BJ (cell line): ENCODE results near the gene PYGO2. TPM values are rescaled to one million over a fixed set of nuclear protein-coding genes. Genes with fewer than 3 reads are reported as not detected.

ENCODE experiments used
- CTCF ChIA-PET: fragments of 350-600 bp; formaldehyde crosslinking; extraction: SDS; loops from one replicate; lab custom pipeline; 2021; ENCODE audit warnings: antibody characterized with exemption, inconsistent platforms; lab: Yijun Ruan, JAX
- POLR2A ChIA-PET: fragments of 300-600 bp; sonication (Branson Sonifier 250); formaldehyde crosslinking; extraction: SDS; loops from one replicate; lab custom pipeline; 2021; ENCODE audit warnings: antibody characterized with exemption; lab: Charles Lee
- DNase-seq: peaks from one replicate; pipeline ENCODE4 v3.0.0-alpha.2; 2011; ENCODE audit warnings: low read depth
- H3K27me3 ChIP-seq: 2 replicates; pipeline ENCODE4 v1.6.0; 2011; ENCODE audit warnings: low read length; ENCODE audit not compliant: control insufficient read depth, insufficient read depth
- H3K36me3 ChIP-seq: 2 replicates; pipeline ENCODE4 v1.5.1; 2011; ENCODE audit warnings: low read length; ENCODE audit not compliant: control insufficient read depth, insufficient read depth
- H3K4me3 ChIP-seq: 2 replicates; pipeline ENCODE4 v1.5.1; 2011; ENCODE audit warnings: low read depth, mild to moderate bottlenecking, control low read depth, low read length
- polyA plus RNA-seq: library from polyadenylated mRNA; depleted of rRNA; stranded (reverse); fragments of >200 nt; gene quantifications from 2 replicates; pipeline ENCODE4 v1.2.3, GENCODE V29; 2011
- TF ChIP-seq, protein P1 (sequence below): IDR thresholded peaks from 2 replicates; pipeline ENCODE4 v1.5.1; 2011; ENCODE audit warnings: low read depth, mild to moderate bottlenecking, control low read depth, inconsistent platforms, low read length, moderate library complexity; ENCODE audit not compliant: insufficient read depth

Gene PYGO2
- polyA plus RNA-seq, 1 experiment = 21.0 TPM

DNA sequence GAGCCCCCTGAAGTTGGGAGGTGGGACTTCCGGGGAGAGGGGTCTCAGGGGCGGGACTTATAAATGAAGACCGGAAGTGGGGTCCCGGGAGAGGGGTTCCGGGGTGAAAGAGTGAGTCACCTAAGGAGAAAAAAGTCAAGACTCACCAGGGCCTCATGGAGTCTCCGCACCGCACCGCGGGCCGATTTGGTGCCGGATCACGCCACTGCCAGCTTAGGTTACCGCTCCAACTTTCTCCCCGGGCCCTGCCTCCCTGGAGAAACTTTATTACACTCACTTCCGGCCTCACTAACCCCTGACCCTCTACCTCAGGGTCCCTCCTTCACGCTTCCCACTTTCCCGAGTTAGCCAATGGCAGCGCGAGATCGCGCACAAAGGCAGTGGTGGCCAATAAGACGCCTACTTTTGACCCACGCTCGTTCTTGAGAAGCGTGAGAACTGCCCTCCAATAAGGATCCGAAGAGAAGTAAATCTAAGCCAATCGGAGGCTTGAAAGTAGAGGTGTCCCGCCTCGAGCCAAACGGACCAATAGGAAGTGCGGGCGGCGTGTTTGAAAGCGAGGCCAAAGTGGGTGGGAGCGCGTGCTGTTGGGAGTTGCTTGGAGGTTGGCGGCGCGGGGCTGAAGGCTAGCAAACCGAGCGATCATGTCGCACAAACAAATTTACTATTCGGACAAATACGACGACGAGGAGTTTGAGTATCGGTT, 12.7 kb upstream of the PYGO2 start, which contains the start of gene CKS1B:
TSS of gene CKS1B (plus strand) at position 580 of the 706 bp plus-strand sequence. CDS start at position 645, 65 bp downstream.
- TF ChIP-seq, protein P1, sequence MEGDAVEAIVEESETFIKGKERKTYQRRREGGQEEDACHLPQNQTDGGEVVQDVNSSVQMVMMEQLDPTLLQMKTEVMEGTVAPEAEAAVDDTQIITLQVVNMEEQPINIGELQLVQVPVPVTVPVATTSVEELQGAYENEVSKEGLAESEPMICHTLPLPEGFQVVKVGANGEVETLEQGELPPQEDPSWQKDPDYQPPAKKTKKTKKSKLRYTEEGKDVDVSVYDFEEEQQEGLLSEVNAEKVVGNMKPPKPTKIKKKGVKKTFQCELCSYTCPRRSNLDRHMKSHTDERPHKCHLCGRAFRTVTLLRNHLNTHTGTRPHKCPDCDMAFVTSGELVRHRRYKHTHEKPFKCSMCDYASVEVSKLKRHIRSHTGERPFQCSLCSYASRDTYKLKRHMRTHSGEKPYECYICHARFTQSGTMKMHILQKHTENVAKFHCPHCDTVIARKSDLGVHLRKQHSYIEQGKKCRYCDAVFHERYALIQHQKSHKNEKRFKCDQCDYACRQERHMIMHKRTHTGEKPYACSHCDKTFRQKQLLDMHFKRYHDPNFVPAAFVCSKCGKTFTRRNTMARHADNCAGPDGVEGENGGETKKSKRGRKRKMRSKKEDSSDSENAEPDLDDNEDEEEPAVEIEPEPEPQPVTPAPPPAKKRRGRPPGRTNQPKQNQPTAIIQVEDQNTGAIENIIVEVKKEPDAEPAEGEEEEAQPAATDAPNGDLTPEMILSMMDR = no peak
- DNase-seq = peak; percentile 99
- Histone ChIP-seq H3K4me3 (peak within 1 kb of the TSS; percentile 70), H3K36me3 (no peaks in the 10 kb centered on the region), H3K27me3 (no peaks in the 10 kb centered on the region)
- CTCF ChIA-PET = interaction anchor here (0.8 to 3.1 kb wide), 4 partner anchors 9 to 198 kb away, joined by 3 to 17 read pairs (median 4); partner anchors contain the start of gene FLAD1
- POLR2A ChIA-PET = interaction anchor here (0.6 kb wide), 2 partner anchors 13 to 38 kb away, joined by 4 to 13 read pairs; no protein-coding TSS in a partner anchor

DNA sequence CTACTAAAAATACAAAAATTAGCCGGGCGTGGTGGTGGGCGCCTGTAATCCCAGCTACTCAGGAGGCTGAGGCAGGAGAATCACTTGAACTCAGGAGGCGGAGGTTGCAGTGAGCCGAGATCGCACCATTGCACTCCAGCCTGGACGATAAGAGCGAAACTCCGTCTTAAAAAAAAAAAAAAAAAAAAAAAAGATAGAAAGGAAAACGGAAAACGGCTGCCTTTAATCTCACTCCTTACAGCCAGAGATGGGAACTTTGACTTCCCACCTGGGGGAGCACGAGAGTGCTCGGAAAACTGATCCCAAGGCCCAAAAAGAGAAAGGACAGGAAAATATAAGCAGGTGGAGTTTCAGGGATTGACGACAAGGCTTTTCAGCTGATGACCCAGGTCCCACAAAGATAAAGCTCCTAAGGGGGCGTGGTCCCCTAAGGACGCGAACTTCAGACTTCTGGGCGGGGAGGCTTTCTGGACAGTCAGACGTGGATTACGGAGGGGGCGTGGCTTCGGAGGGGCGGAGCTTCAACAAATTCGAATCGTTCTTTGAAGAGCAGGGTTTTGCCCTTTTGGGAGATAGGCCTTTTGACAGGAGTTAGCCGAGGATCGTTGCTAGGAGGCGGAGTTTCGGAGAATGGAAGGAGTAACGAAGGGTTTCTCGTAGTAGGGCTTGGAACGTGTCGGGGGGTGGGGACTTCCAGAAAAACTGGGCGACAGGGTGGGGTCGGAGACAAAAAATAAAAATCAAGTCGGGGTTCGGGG, 11.9 kb upstream of the PYGO2 start:
- ChIA-PET CTCF (interaction anchor here (0.6 to 3.1 kb wide), 10 partner anchors 10 to 1420 kb away, joined by 3 to 17 read pairs (median 4); partner anchors contain the start of genes ADAM15 and FLAD1), POLR2A (interaction anchor here (0.6 kb wide), 2 partner anchors 12 to 37 kb away, joined by 4 to 13 read pairs; no protein-coding TSS in a partner anchor)
- Histone ChIP-seq H3K27me3 (no peaks in the 10 kb centered on the region), H3K36me3 (peaks cover under 1% of the 10 kb centered on the region; the same call in 1 of the 2 replicates), H3K4me3 (peak overlapping the region; percentile 70)
- TF ChIP-seq, protein P1 = 0 out of 2 replicates have a peak, but pooled peaks have one; percentile 11
- peak; percentile 91 for DNase-seq

GRCh38 chr1:154972517-154973343, 11.1 kb upstream of the PYGO2 start:
- TF ChIP-seq, protein P1 = no peak
- H3K27me3 ChIP-seq = no peaks in the 10 kb centered on the region
- POLR2A ChIA-PET = interaction anchor here (0.6 to 1.0 kb wide), 3 partner anchors 12 to 35 kb away, joined by 3 to 7 read pairs (median 5); partner anchors contain the start of gene PYGO2
- peak overlapping the region; percentile 70 for H3K4me3 ChIP-seq
- peaks cover 8% of the 10 kb centered on the region for H3K36me3 ChIP-seq
- CTCF ChIA-PET = interaction anchor here (0.8 to 4.5 kb wide), 12 partner anchors 9 to 119 kb away, joined by 3 to 30 read pairs (median 6); partner anchors contain the start of genes ADAM15, PBXIP1, PYGO2 and ZBTB7B
- DNase-seq = peak; percentile 85

DNA sequence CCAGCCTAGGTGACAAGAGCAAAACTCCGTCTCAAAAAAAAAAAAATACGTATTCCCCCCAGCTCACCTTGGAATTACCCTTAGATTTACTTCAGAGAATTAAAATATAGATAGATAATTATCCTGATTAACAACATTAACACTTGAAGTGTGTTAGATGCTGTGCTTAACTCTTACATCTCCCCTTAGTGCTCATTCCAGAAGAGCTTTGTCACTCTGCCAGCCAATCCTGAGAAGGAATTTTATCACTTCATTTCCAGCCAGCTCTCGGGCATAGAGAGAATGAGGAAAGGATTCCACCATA, 10.6 kb upstream of the PYGO2 start:
- Histone ChIP-seq H3K36me3 (peaks cover 13% of the 10 kb centered on the region), H3K27me3 (no peaks in the 10 kb centered on the region), H3K4me3 (peak overlapping the region; percentile 29)
- ChIA-PET POLR2A (interaction anchor here (0.9 to 1.0 kb wide), 2 partner anchors 11 to 34 kb away, joined by 3 to 5 read pairs; partner anchors contain the start of gene PYGO2), CTCF (interaction anchor here (0.8 to 4.5 kb wide), 11 partner anchors 9 to 119 kb away, joined by 3 to 30 read pairs (median 5); partner anchors contain the start of genes ADAM15, PBXIP1, PYGO2 and ZBTB7B)
- DNase-seq = no peak
- TF ChIP-seq, protein P1 = no peak
